ENCODE results near the gene KATNAL1.

Gene KATNAL1

DNA sequence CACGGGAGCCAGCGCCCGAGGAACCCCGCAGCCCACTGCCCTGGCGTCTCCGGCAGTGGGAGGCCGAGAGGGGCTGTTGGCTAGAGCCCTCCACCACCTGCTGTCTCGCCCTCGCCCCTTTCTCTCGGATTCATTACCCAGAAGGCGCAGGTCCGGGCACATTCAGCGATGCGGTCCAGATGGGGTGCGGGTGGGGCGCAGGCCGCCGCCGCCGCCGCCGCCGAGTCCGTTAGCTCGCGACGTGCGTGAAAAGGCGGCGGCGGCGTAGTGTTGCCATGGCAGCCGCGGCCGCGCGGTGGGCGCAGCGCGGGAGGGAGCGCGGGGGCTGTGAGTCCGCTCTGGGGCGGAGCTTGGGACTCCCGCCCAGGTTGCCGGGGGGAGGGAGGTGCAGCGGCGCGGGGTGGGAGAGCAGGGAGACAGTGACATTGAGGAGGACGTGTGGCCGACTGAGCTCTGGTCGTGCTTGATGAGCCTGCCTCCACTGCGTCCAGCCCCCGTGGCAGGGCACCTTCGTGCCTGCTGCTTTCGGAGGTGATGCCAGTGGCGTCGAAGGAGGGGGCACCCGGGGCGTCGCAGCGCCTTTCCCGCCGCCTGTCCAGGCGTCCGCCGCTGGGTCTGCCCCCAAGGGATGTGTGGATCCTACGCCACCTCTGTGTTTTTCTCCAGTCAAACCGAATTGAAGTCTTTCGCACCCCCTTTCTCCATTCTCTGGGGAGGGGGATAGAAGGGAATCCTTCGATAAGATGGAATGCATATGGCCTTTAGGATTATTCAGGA lies at the start of gene KATNAL1:
Gene KATNAL1, minus strand, starts transcription at position 358 of the 777 bp plus-strand sequence. CDS start 23,774 bp downstream, outside the sequence.
- peak within 1 kb of the TSS; percentile 85 to 94 for H3K4me3 ChIP-seq (replicated peaks in 1 of 2; ENCODE audit: low read depth in 2 of 2, low read length in 2 of 2)
- DNase-seq (ENCODE audit: low read depth in 2 of 2): peak; percentile 71 to 84
- TF ChIP-seq, protein P1, sequence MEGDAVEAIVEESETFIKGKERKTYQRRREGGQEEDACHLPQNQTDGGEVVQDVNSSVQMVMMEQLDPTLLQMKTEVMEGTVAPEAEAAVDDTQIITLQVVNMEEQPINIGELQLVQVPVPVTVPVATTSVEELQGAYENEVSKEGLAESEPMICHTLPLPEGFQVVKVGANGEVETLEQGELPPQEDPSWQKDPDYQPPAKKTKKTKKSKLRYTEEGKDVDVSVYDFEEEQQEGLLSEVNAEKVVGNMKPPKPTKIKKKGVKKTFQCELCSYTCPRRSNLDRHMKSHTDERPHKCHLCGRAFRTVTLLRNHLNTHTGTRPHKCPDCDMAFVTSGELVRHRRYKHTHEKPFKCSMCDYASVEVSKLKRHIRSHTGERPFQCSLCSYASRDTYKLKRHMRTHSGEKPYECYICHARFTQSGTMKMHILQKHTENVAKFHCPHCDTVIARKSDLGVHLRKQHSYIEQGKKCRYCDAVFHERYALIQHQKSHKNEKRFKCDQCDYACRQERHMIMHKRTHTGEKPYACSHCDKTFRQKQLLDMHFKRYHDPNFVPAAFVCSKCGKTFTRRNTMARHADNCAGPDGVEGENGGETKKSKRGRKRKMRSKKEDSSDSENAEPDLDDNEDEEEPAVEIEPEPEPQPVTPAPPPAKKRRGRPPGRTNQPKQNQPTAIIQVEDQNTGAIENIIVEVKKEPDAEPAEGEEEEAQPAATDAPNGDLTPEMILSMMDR (IDR thresholded peaks at IDR 0.05; ENCODE audit: low read depth, low read length): no peak

DNA sequence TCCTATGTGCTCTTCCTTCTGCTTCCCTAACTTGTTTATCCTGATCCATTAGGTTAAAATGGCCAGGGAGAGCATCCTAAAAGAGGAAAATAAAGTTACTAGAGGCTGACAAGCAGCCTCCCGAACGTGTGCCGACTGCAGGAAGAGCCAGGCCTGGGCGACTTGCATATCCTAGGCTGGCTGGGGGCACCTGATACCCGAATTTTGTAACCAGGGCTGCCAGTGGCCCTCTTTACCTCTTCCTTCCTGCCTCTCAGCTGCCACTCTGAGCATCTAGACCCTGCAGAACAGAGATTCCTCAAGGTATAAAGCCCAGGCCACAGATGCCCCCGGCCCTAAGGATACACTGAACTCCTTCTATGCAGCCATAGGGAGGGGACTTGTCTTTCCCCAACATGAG lies 48.5 kb upstream of the KATNAL1 start:
- H3K4me3 ChIP-seq (replicated peaks in 1 of 2; ENCODE audit: low read depth in 2 of 2, low read length in 2 of 2): no peak overlapping the region
- no peak for DNase-seq (ENCODE audit: low read depth in 2 of 2)
- TF ChIP-seq, protein P1 (IDR thresholded peaks at IDR 0.05; ENCODE audit: low read depth, low read length): no peak

DNA sequence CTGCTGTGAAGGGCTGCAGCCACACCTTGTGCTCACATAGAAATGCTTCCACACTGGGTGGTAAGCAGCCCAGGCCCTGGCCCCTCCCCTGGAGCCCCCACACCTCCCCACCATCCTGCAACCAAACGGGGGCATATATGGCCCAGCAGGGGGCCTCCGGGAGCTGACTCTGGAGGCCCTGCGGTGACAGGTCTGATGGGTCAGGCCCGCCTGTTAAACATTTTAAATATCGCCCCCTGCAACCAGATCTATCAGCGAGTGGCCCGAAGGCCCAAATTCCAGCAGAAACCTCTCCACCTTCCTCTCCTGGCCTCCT lies 48.0 kb upstream of the KATNAL1 start:
- H3K4me3 ChIP-seq (replicated peaks in 1 of 2; ENCODE audit: low read depth in 2 of 2, low read length in 2 of 2): no peak overlapping the region
- no peak for DNase-seq (ENCODE audit: low read depth in 2 of 2)
- TF ChIP-seq, protein P1 (IDR thresholded peaks at IDR 0.05; ENCODE audit: low read depth, low read length): peak; percentile 40

- TF ChIP-seq, protein P1 (IDR thresholded peaks at IDR 0.05; ENCODE audit: low read depth, low read length): no peak
- DNase-seq (ENCODE audit: low read depth in 2 of 2): no peak
- no peak overlapping the region for H3K4me3 ChIP-seq (replicated peaks in 1 of 2; ENCODE audit: low read depth in 2 of 2, low read length in 2 of 2)
Observed at GRCh38 chr13:30354493-30355383, 47.4 kb upstream of the KATNAL1 start.

DNA sequence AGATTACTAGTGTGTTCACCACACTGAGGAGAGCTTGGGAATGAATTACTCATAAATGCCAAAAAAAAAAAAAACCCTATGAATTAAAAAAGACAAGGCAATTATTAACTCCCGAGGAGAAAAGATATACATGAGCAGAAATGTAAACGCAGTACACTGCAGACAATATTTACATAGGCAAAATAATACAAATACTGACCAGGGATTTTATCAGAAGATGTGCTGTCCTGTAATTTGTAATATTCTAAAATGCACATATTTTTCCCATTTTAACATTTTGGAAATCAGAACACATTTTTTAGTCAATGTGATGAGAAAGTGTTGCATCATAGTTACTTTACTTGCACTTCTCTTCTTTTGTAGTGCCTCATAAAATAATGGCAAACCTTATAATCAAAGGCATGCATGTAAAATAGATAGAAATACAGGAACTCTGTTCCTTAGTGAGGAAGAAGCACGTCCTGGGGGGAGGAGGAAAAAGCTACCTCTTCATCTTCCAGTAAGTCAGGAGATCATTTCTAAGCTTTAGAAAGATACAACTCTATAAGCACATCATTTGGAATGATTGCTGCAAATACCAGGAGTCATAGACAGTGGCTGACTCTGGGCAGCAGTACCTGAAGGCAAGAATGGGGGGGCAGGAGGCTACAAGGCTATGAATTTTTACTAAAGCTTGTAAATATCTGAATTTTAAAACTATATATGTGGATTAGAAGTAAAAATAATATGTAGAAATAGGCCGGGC lies 46.3 kb upstream of the KATNAL1 start:
- no peak for DNase-seq (ENCODE audit: low read depth in 2 of 2)
- no peak overlapping the region for H3K4me3 ChIP-seq (replicated peaks in 1 of 2; ENCODE audit: low read depth in 2 of 2, low read length in 2 of 2)
- TF ChIP-seq, protein P1 (IDR thresholded peaks at IDR 0.05; ENCODE audit: low read depth, low read length): no peak

- DNase-seq (ENCODE audit: low read depth in 2 of 2): no peak
- TF ChIP-seq, protein P1 (IDR thresholded peaks at IDR 0.05; ENCODE audit: low read depth, low read length): no peak
- no peak overlapping the region for H3K4me3 ChIP-seq (replicated peaks in 1 of 2; ENCODE audit: low read depth in 2 of 2, low read length in 2 of 2)
Observed at GRCh38 chr13:30353060-30353459, 45.7 kb upstream of the KATNAL1 start.

Measured in cardiac fibroblast (primary cell).